COLO829 (cell line): Measurements from ENCODE around the gene PRM2.

Experiments
- DNase-seq: peaks from one replicate; pipeline ENCODE4 v3.0.0; 2012; ENCODE audit warnings: low spot score

PRM2 gene

DNA sequence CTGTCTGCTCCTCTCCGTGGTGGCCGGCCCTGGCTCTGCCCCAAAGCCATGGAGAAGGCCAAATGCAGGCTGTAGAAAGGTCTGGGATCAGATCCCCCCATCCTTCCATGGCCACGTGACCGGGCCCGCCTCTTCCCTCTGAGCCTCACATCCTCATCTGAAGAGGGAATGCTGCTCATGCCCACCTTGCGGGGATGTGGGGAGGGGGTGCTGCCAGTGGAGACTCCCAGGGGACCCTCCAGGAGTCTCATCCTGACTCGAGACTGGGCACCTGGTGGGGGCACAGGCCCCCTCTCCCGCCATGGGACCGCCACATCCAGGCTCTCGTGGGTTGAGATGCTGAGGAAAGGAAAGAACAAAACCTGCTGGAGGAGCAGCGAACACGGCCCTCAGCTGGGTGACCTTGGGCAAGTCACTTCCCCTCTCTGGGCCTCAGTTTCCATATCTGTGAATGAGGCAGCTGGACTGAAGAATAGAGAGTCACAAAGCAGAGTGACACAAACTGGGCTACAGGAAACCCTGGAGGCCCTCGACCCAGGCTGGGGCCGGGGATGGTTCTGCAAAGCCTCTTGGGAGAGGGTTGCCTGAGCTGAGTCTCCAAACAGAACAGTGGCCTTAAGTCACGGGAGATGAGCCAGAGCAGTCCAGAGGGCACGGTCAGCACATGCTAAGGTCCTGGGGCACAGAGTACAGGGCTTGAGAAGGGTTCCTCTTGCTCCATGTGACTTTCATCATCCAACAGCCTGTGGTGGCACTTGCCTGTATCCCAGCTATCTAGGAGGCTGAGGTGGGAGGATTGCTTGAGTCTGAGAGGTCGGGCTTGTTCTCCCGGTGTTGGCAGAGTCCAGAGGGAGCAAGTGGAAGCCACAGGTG lies 50.4 kb downstream of the PRM2 start:
- no peak for DNase-seq
